OCI-LY7 (cell line): ENCODE data around the gene PHACTR2. TPM values are rescaled to one million over a fixed set of nuclear protein-coding genes. Genes with fewer than 3 reads are reported as not detected.

ENCODE experiments used
- BruUV-seq: library from RNA; stranded (reverse); fragments of 400-500 nt; replicated peaks from 2 replicates; lab custom pipeline; 2021; lab: Mats Ljungman, UMichigan
- CTCF ChIA-PET: fragments of 300-600 bp; sonication (Branson Sonifier 250); formaldehyde crosslinking; loops from one replicate; lab custom pipeline; 2022; ENCODE audit warnings: antibody characterized with exemption; ENCODE audit not compliant: unreplicated experiment; lab: Charles Lee
- POLR2A ChIA-PET: fragments of 300-600 bp; sonication (Branson Sonifier 250); formaldehyde crosslinking; loops from one replicate; lab custom pipeline; 2022; ENCODE audit warnings: antibody characterized with exemption; lab: Charles Lee
- DNase-seq: peaks from one replicate; pipeline ENCODE4 v3.0.0-alpha.2; 2015; ENCODE audit warnings: low spot score
- H2AFZ ChIP-seq: fragments of 200-600 bp; sonication (generic), shearing (Covaris generic); 2 replicates; pipeline ENCODE4 v1.6.1; 2014; ENCODE audit warnings: mild to moderate bottlenecking, antibody characterized with exemption, low read length, moderate library complexity
- H3K27ac ChIP-seq: fragments of 200-600 bp; sonication (generic); 2 replicates; pipeline ENCODE4 v1.5.1; 2014; ENCODE audit warnings: mixed run types, low read depth, mild to moderate bottlenecking, moderate library complexity, low read length, inconsistent platforms; ENCODE audit not compliant: poor library complexity, severe bottlenecking
- H3K36me3 ChIP-seq: fragments of 200-600 bp; sonication (generic); 2 replicates; pipeline ENCODE4 v1.6.1; 2014; ENCODE audit warnings: mild to moderate bottlenecking, antibody characterized with exemption, low read length, moderate library complexity, mixed read lengths; ENCODE audit not compliant: insufficient read depth
- H3K4me1 ChIP-seq: fragments of 200-600 bp; sonication (generic); 2 replicates; pipeline ENCODE4 v1.5.1; 2014; ENCODE audit warnings: mild to moderate bottlenecking, low read length; ENCODE audit not compliant: insufficient read depth, poor library complexity, severe bottlenecking
- H3K4me2 ChIP-seq: fragments of 200-600 bp; sonication (generic); 2 replicates; pipeline ENCODE4 v1.6.1; 2014; ENCODE audit warnings: mild to moderate bottlenecking, low read length
- H3K4me3 ChIP-seq: fragments of 200-600 bp; sonication (generic); 2 replicates; pipeline ENCODE4 v1.5.1; 2014; ENCODE audit warnings: mild to moderate bottlenecking, low read depth, low read length; ENCODE audit not compliant: poor library complexity, severe bottlenecking
- H3K79me2 ChIP-seq: fragments of 200-600 bp; sonication (generic); 2 replicates; pipeline ENCODE4 v1.6.1; 2016; ENCODE audit warnings: low read depth, mild to moderate bottlenecking, low read length, moderate library complexity, mixed read lengths; ENCODE audit not compliant: insufficient read depth
- H3K9me2 ChIP-seq: fragments of 200-600 bp; sonication (generic); 2 replicates; pipeline ENCODE4 v1.6.1; 2016; ENCODE audit warnings: mild to moderate bottlenecking, low read length, mixed read lengths; ENCODE audit not compliant: insufficient read depth
- H3K9me3 ChIP-seq: fragments of 200-600 bp; sonication (generic); 2 replicates; pipeline ENCODE4 v1.6.1; 2014; ENCODE audit warnings: mild to moderate bottlenecking, mixed run types, low read length, mixed read lengths
- H4K20me1 ChIP-seq: fragments of 200-600 bp; sonication (generic); 2 replicates; pipeline ENCODE4 v1.6.1; 2014; ENCODE audit warnings: mild to moderate bottlenecking, antibody characterized with exemption, low read length, moderate library complexity, mixed read lengths; ENCODE audit not compliant: insufficient read depth
- CTCF ChIP-seq: fragments of 200-600 bp; sonication (generic); conservative IDR thresholded peaks from 2 replicates; pipeline ENCODE4 v1.5.1; 2014; ENCODE audit warnings: mild to moderate bottlenecking, antibody characterized with exemption, low read length, moderate library complexity, mixed read lengths
- EZH2phosphoT487 ChIP-seq: fragments of 200-600 bp; sonication (generic); IDR thresholded peaks from 2 replicates; pipeline ENCODE4 v1.6.1; 2018; ENCODE audit warnings: low read depth, borderline replicate concordance, mild to moderate bottlenecking, mixed run types, antibody characterized with exemption, low read length, moderate library complexity, mixed read lengths
- intact Hi-C: fragments of 100-400 bp; cut with micrococcal nuclease; formaldehyde crosslinking; loops from one replicate; pipeline ENCODE4 v1.10.0; 2022; ENCODE audit not compliant: unreplicated experiment
- total RNA-seq, 2 experiments: library from RNA; depleted of rRNA in 1 of 2; stranded (reverse); fragments of >200 nt in 1 of 2; shearing (Covaris generic) in 1 of 2; gene quantifications; 2 replicates each; pipeline ENCODE4 v1.2.3, GENCODE V29; 2014 to 2022

The PHACTR2 gene
- total RNA-seq, 2 experiments from 2014 or later, result 0.06 to 5.4 TPM

GRCh38 chr6:143822584-143823024 lies 144.8 kb downstream of the PHACTR2 start:
- intact Hi-C loops, result no loop called here
- no TSS peak for BruUV-seq
- Histone ChIP-seq H3K4me2 (no peak overlapping the region), H2AFZ (no peak overlapping the region), H3K4me3 (no peak overlapping the region), H3K9me2 (no peaks in the 10 kb centered on the region), H3K27ac (no peak overlapping the region), H4K20me1 (no peaks in the 10 kb centered on the region), H3K9me3 (no peaks in the 10 kb centered on the region), H3K36me3 (no peaks in the 10 kb centered on the region), H3K79me2 (no peaks in the 10 kb centered on the region), H3K4me1 (no peaks in the 10 kb centered on the region)
- TF ChIP-seq EZH2phosphoT487 (no peak), CTCF (no peak)
- POLR2A ChIA-PET, result no interaction called here
- DNase-seq, result no peak
- CTCF ChIA-PET, result no interaction called here

- POLR2A ChIA-PET, result interaction anchor here (0.6 kb wide), 1 partner anchor 13 kb away, joined by 3 read pairs; no protein-coding TSS in a partner anchor
- DNase-seq, result no peak
- Histone ChIP-seq H3K9me3 (no peaks in the 10 kb centered on the region), H2AFZ (no peak overlapping the region), H3K4me1 (no peaks in the 10 kb centered on the region), H3K9me2 (no peaks in the 10 kb centered on the region), H3K36me3 (no peaks in the 10 kb centered on the region), H3K27ac (no peak overlapping the region), H4K20me1 (no peaks in the 10 kb centered on the region), H3K79me2 (no peaks in the 10 kb centered on the region), H3K4me2 (no peak overlapping the region), H3K4me3 (no peak overlapping the region)
- no TSS peak for BruUV-seq
- CTCF ChIA-PET, result no interaction called here
- intact Hi-C loops, result no loop called here
- TF ChIP-seq EZH2phosphoT487 (no peak), CTCF (no peak)
Observed at GRCh38 chr6:143823548-143823947, 145.8 kb downstream of the PHACTR2 start.

- no peaks in the 10 kb centered on the region for H3K9me3 ChIP-seq
- POLR2A ChIA-PET, result no interaction called here
- H3K79me2 ChIP-seq, result no peaks in the 10 kb centered on the region
- no peak overlapping the region for H3K4me2 ChIP-seq
- CTCF ChIA-PET, result no interaction called here
- H3K36me3 ChIP-seq, result no peaks in the 10 kb centered on the region
- no TSS peak for BruUV-seq
- no peaks in the 10 kb centered on the region for H3K9me2 ChIP-seq
- no peak overlapping the region for H2AFZ ChIP-seq
- no peak for TF ChIP-seq EZH2phosphoT487
- TF ChIP-seq CTCF, result no peak
- H3K4me3 ChIP-seq, result no peak overlapping the region
- no peaks in the 10 kb centered on the region for H4K20me1 ChIP-seq
- H3K27ac ChIP-seq, result no peak overlapping the region
- intact Hi-C loops, result no loop called here
- DNase-seq, result no peak
- H3K4me1 ChIP-seq, result no peaks in the 10 kb centered on the region
Observed at GRCh38 chr6:143828572-143828971, 150.8 kb downstream of the PHACTR2 start.
